Fibroblast of gingiva (primary cell): ENCODE measurements around the gene DCXR.
A peak's percentile ranks its signal among the peaks of the same experiment; 100 is the strongest.

ENCODE experiments used
- DNase-seq: peaks from one replicate; pipeline ENCODE4 v3.0.0-alpha.2; 2011; ENCODE audit warnings: low read depth

The DCXR gene

GRCh38 chr17:82022310-82022980 lies 15.1 kb downstream of the DCXR start, which contains the start of gene CENPX:
TSS of gene CENPX (minus strand) at chr17:82022878. CDS start at chr17:82022861, 17 bp downstream.
- DNase-seq: no peak

- no peak for DNase-seq
Observed at GRCh38 chr17:82021900-82022309, 15.6 kb downstream of the DCXR start.

GRCh38 chr17:82021107-82021899 lies 16.2 kb downstream of the DCXR start:
- DNase-seq: peak; percentile 72

GRCh38 chr17:82020572-82021106 lies 16.9 kb downstream of the DCXR start:
- DNase-seq: no peak

GRCh38 chr17:82019690-82020571 lies 17.6 kb downstream of the DCXR start:
- DNase-seq: no peak

- no peak for DNase-seq
Observed at GRCh38 chr17:82018989-82019689, 18.4 kb downstream of the DCXR start.

- no peak for DNase-seq
Observed at GRCh38 chr17:82018152-82018988, 19.1 kb downstream of the DCXR start.

- no peak for DNase-seq
Observed at GRCh38 chr17:82017612-82018151, 19.8 kb downstream of the DCXR start.

- DNase-seq: no peak
Observed at GRCh38 chr17:82016875-82017459, 20.5 kb downstream of the DCXR start.

- DNase-seq: no peak
Observed at GRCh38 chr17:82016061-82016874, 21.2 kb downstream of the DCXR start.

GRCh38 chr17:82015311-82015971 lies 22.1 kb downstream of the DCXR start:
- DNase-seq: no peak

- DNase-seq: no peak
Observed at GRCh38 chr17:82014971-82015310, 22.6 kb downstream of the DCXR start.

GRCh38 chr17:82014432-82014831 lies 23.1 kb downstream of the DCXR start:
- no peak for DNase-seq

- DNase-seq: no peak
Observed at GRCh38 chr17:82013772-82014321, 23.6 kb downstream of the DCXR start.

GRCh38 chr17:82013341-82013740 lies 24.2 kb downstream of the DCXR start:
- DNase-seq: peak; percentile 51

- peak; percentile 46 for DNase-seq
Observed at GRCh38 chr17:82012640-82013295, 24.7 kb downstream of the DCXR start.

GRCh38 chr17:82012261-82012639 lies 25.2 kb downstream of the DCXR start:
- no peak for DNase-seq
